Measurements from ENCODE around the gene C1QTNF2. TPM values are rescaled to one million over a fixed set of nuclear protein-coding genes. Genes with fewer than 3 reads are reported as not detected.

C1QTNF2 gene
- polyA plus RNA-seq, 1 donor (not counting 4 experiments of a cell fraction or from before 2014, with no cell fraction given), result 0.07 TPM

DNA sequence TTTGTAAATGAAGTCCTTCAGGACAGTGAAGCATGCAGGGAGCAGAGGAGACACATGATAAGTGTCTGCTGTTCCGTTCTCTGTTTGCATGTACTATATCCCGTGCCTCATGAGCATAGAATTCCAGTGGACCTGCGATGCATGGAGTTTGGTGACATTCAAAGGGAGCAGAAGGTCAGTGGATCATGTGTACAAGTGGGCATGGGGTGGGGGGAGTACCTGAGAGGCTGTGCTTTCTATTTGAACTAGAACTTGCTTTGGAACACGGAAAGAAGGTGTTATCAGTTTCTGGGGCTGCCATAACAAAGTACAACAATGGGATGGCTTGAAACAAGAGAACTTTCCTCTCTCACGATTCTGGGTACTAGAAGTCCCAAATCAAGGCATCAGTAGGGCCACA, 53.0 kb downstream of the C1QTNF2 start:
- Histone ChIP-seq H3K9ac (ENCODE audit: control insufficient read depth, extremely low read depth, insufficient read depth, low read length) (no peak overlapping the region), H3K9me1 (ENCODE audit: control insufficient read depth, extremely low read depth, insufficient read depth, low read length) (no peaks in the 10 kb centered on the region), H3K4me3 (ENCODE audit: control insufficient read depth in 2 of 3, extremely low read depth in 1 of 3, insufficient read depth in 2 of 3, low read depth in 1 of 3, low read length in 3 of 3) (no peak overlapping the region), H3K4me1 (ENCODE audit: control insufficient read depth, extremely low read depth, insufficient read depth, low read length) (peaks cover 12% of the 10 kb centered on the region), H3K4me2 (ENCODE audit: control insufficient read depth, extremely low read depth, insufficient read depth, low read depth, low read length) (no peak overlapping the region), H4K20me1 (ENCODE audit: control insufficient read depth, extremely low read depth, insufficient read depth, low read length) (no peaks in the 10 kb centered on the region), H3K9me3 (ENCODE audit: control insufficient read depth, low read depth, low read length) (no peaks in the 10 kb centered on the region), H3K27ac (ENCODE audit: control insufficient read depth, insufficient read depth, low read length) (no peak overlapping the region), H3K79me2 (ENCODE audit: control insufficient read depth, insufficient read depth, low read length) (no peaks in the 10 kb centered on the region), H3K36me3 (ENCODE audit: control insufficient read depth in 2 of 2, extremely low read depth in 1 of 2, insufficient read depth in 2 of 2, low read length in 2 of 2) (no peaks in the 10 kb centered on the region), H2AFZ (ENCODE audit: control insufficient read depth, low read length) (no peak overlapping the region), H3K27me3 (ENCODE audit: control insufficient read depth, extremely low read depth, insufficient read depth, low read length) (peaks cover 6% of the 10 kb centered on the region)
- DNase-seq (ENCODE audit: low read depth, low spot score) (no peak), FAIRE-seq (no peak)
- dilution Hi-C loops (cut with MboI; ENCODE audit: extremely low pct_ligation_motif_present, low sequenced_read_pairs), result no loop called here
- TF ChIP-seq EZH2 (IDR thresholded peaks at IDR 0.05; ENCODE audit: low read length), result no peak
- TF ChIP-seq, protein P1, sequence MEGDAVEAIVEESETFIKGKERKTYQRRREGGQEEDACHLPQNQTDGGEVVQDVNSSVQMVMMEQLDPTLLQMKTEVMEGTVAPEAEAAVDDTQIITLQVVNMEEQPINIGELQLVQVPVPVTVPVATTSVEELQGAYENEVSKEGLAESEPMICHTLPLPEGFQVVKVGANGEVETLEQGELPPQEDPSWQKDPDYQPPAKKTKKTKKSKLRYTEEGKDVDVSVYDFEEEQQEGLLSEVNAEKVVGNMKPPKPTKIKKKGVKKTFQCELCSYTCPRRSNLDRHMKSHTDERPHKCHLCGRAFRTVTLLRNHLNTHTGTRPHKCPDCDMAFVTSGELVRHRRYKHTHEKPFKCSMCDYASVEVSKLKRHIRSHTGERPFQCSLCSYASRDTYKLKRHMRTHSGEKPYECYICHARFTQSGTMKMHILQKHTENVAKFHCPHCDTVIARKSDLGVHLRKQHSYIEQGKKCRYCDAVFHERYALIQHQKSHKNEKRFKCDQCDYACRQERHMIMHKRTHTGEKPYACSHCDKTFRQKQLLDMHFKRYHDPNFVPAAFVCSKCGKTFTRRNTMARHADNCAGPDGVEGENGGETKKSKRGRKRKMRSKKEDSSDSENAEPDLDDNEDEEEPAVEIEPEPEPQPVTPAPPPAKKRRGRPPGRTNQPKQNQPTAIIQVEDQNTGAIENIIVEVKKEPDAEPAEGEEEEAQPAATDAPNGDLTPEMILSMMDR (optimal IDR thresholded peaks at IDR 0.05 in 1 of 3, IDR thresholded peaks at IDR 0.05 in 1 of 3, conservative IDR thresholded peaks at IDR 0.05 in 1 of 3; ENCODE audit: extremely low read depth in 1 of 3, insufficient read depth in 2 of 3, low read length in 3 of 3), result no peak

DNA sequence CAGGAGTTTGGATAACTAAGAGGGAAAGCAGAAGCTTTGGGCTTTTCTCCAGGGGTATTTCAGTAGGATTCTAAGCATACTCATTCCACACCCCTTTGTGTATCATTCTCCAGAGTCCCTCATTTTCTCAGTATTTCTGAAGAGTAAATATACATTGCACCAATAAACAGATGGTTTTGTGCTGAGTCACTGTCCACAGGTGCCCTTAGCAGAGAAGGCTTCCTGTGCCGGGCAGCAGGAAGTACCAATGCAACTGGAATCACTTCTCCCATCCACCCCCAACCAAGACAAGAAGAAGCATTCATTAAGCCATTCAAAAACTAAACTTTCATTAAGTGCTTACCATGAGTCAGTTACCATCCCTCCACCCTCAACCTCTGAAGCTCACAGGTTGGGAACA, 54.5 kb downstream of the C1QTNF2 start:
- Histone ChIP-seq H4K20me1 (ENCODE audit: control insufficient read depth, extremely low read depth, insufficient read depth, low read length) (no peaks in the 10 kb centered on the region), H3K9me3 (ENCODE audit: control insufficient read depth, low read depth, low read length) (no peaks in the 10 kb centered on the region), H3K79me2 (ENCODE audit: control insufficient read depth, insufficient read depth, low read length) (no peaks in the 10 kb centered on the region), H3K27me3 (ENCODE audit: control insufficient read depth, extremely low read depth, insufficient read depth, low read length) (peaks cover 21% of the 10 kb centered on the region), H3K9ac (ENCODE audit: control insufficient read depth, extremely low read depth, insufficient read depth, low read length) (no peak overlapping the region), H3K4me1 (ENCODE audit: control insufficient read depth, extremely low read depth, insufficient read depth, low read length) (peaks cover 12% of the 10 kb centered on the region), H3K27ac (ENCODE audit: control insufficient read depth, insufficient read depth, low read length) (peak overlapping the region; percentile 42), H3K4me3 (ENCODE audit: control insufficient read depth in 2 of 3, extremely low read depth in 1 of 3, insufficient read depth in 2 of 3, low read depth in 1 of 3, low read length in 3 of 3) (no peak overlapping the region), H2AFZ (ENCODE audit: control insufficient read depth, low read length) (no peak overlapping the region), H3K9me1 (ENCODE audit: control insufficient read depth, extremely low read depth, insufficient read depth, low read length) (no peaks in the 10 kb centered on the region), H3K4me2 (ENCODE audit: control insufficient read depth, extremely low read depth, insufficient read depth, low read depth, low read length) (peak overlapping the region; percentile 60), H3K36me3 (ENCODE audit: control insufficient read depth in 2 of 2, extremely low read depth in 1 of 2, insufficient read depth in 2 of 2, low read length in 2 of 2) (no peaks in the 10 kb centered on the region)
- no peak for TF ChIP-seq EZH2 (IDR thresholded peaks at IDR 0.05; ENCODE audit: low read length)
- TF ChIP-seq, protein P1 (optimal IDR thresholded peaks at IDR 0.05 in 1 of 3, IDR thresholded peaks at IDR 0.05 in 1 of 3, conservative IDR thresholded peaks at IDR 0.05 in 1 of 3; ENCODE audit: extremely low read depth in 1 of 3, insufficient read depth in 2 of 3, low read length in 3 of 3), result no peak
- dilution Hi-C loops (cut with MboI; ENCODE audit: extremely low pct_ligation_motif_present, low sequenced_read_pairs), result no loop called here
- peak; percentile 60 for DNase-seq (ENCODE audit: low read depth, low spot score)
- FAIRE-seq, result peak; percentile 87
